ENCODE results near the gene FAM237A. TPM values are rescaled to one million over a fixed set of nuclear protein-coding genes. Genes with fewer than 3 reads are reported as not detected.

Gene FAM237A
- polyA plus RNA-seq, 1 experiment = not detected

DNA sequence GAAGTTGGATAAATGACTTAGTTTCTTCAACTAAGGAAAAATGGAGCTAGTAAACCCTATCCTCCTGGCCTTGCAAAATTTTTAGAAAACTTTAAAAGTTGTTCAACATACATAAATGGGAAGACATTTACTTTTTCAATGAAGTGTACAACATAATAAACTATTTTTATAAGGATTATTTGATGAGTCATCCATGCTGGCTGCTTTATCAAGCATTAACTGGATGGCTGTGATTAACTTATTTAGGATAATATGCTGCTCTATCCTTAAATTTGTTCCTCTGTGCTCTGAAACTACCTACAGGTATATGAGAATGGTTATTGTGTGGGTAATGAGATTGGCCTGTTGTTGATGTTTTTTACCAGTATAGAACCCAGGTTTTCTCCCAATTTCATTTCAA, 54.6 kb downstream of the FAM237A start:
- Histone ChIP-seq H3K27me3 (ENCODE audit: control insufficient read depth, insufficient read depth, low read length) (no peaks in the 10 kb centered on the region), H3K4me3 (ENCODE audit: low read depth, low read length) (no peak overlapping the region), H3K9me3 (ENCODE audit: control insufficient read depth, insufficient read depth, low read length) (no peaks in the 10 kb centered on the region), H3K27ac (ENCODE audit: low read depth, low read length) (no peak overlapping the region)
- POLR2A ChIA-PET = no interaction called here
- CTCF ChIA-PET = interaction anchor here (4.8 kb wide), 1 partner anchor 85 kb away, joined by 48 read pairs; no protein-coding TSS in a partner anchor
- no peak for DNase-seq (ENCODE audit: low read depth, low spot score)
- no peak for TF ChIP-seq CTCF (IDR thresholded peaks at IDR 0.05; ENCODE audit: low read depth, low read length)

DNA sequence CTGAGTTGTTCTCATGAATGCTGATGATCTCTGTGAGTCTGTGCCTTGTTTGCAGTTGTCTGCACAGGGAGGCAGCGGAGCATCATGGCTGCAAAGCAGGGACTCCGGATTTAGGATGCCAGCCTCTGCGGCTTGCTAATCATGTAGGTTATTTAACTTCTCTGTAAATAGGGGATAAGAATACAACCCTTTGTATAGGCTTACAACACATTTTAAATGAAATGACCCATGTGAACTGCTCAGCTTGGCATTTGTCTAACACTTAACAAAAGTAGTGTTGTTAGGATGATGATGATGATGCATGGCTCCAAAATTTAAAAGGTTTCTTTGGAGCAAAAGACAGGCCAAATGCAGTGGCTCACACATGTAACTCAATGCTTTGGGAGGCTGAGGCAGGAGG, 56.5 kb downstream of the FAM237A start:
- Histone ChIP-seq H3K27me3 (ENCODE audit: control insufficient read depth, insufficient read depth, low read length) (no peaks in the 10 kb centered on the region), H3K27ac (ENCODE audit: low read depth, low read length) (no peak overlapping the region), H3K9me3 (ENCODE audit: control insufficient read depth, insufficient read depth, low read length) (no peaks in the 10 kb centered on the region), H3K4me3 (ENCODE audit: low read depth, low read length) (no peak overlapping the region)
- no peak for TF ChIP-seq CTCF (IDR thresholded peaks at IDR 0.05; ENCODE audit: low read depth, low read length)
- CTCF ChIA-PET = no interaction called here
- POLR2A ChIA-PET = no interaction called here
- no peak for DNase-seq (ENCODE audit: low read depth, low spot score)

Other genes with a start within 250 kb of the FAM237A start
- gene ADAM23, start 199.0 kb upstream of the FAM237A start, polyA plus RNA-seq (2011; rRNA removed) = 6.6 and 7.1 TPM in 2 replicates
- not detected in 2 replicates for gene DYTN, start 75.9 kb downstream of the FAM237A start, polyA plus RNA-seq (2011; rRNA removed)
- 0.78 and 1.3 TPM in 2 replicates for gene MDH1B, start 122.8 kb downstream of the FAM237A start, polyA plus RNA-seq (2011; rRNA removed)
- gene FASTKD2, start 123.1 kb downstream of the FAM237A start, polyA plus RNA-seq (2011; rRNA removed) = 26.8 and 37.2 TPM in 2 replicates